ENCODE measurements around the gene POLK. TPM values are rescaled to one million over a fixed set of nuclear protein-coding genes. Genes with fewer than 3 reads are reported as not detected.
"Not testable (repeated sequence)": the region's sequence is repeated elsewhere in the genome, so short reads cannot be mapped to it uniquely, and the experiment has no call there.

POLK gene
- total RNA-seq, 4 donors from 2014 or later: 11.8 to 43.8 (median 27.2) TPM

GRCh38 chr5:75610201-75610600 lies 98.5 kb downstream of the POLK start:
- no peaks in the 10 kb centered on the region for H3K9me3 ChIP-seq
- H3K4me3 ChIP-seq: no peak overlapping the region
- H3K36me3 ChIP-seq: no peaks in the 10 kb centered on the region
- H3K4me1 ChIP-seq: peaks cover 20% of the 10 kb centered on the region
- H3K27me3 ChIP-seq: no peaks in the 10 kb centered on the region
- 89% methylated on average over 5 of the region's 5 CpGs for WGBS
- H3K27ac ChIP-seq: no peak overlapping the region
- no peak for TF ChIP-seq EP300 (IDR thresholded peaks at IDR 0.05)
- no peak for TF ChIP-seq CTCF (IDR thresholded peaks at IDR 0.05)
- no peak for TF ChIP-seq POLR2AphosphoS5 (IDR thresholded peaks at IDR 0.05)
- TF ChIP-seq POLR2A (IDR thresholded peaks at IDR 0.05): no peak
- no peak for DNase-seq (ENCODE audit: low spot score in 2 of 2)

- Histone ChIP-seq H3K4me3 (peak overlapping the region; percentile 75), H3K4me1 (peaks cover 20% of the 10 kb centered on the region)
- 25% methylated on average over 11 of the region's 11 CpGs for whole genome bisulfite sequencing
- not testable (repeated sequence) for H3K36me3 ChIP-seq; H3K27ac ChIP-seq; DNase-seq (ENCODE audit: low spot score in 2 of 2); H3K27me3 ChIP-seq; H3K9me3 ChIP-seq
Observed at GRCh38 chr5:75610859-75611310, 99.2 kb downstream of the POLK start.

GRCh38 chr5:75611311-75612225 lies 99.9 kb downstream of the POLK start, which contains the start of gene ANKDD1B:
TSS of gene ANKDD1B (plus strand) at chr5:75611453. CDS start at chr5:75611635, 182 bp downstream.
- Histone ChIP-seq H3K27me3 (no peaks in the 10 kb centered on the region), H3K27ac (peak within 1 kb of the TSS; percentile 68), H3K9me3 (no peaks in the 10 kb centered on the region), H3K4me3 (peak within 1 kb of the TSS; percentile 75), H3K36me3 (no peaks in the 10 kb centered on the region), H3K4me1 (peaks cover 23% of the 10 kb centered on the region)
- 5% methylated on average over 24 of the region's 52 CpGs for WGBS
- peak; percentile 63 to 83 for DNase-seq (ENCODE audit: low spot score in 2 of 2)
- TF ChIP-seq EP300 (IDR thresholded peaks at IDR 0.05) (no peak), POLR2A (IDR thresholded peaks at IDR 0.05) (no peak), POLR2AphosphoS5 (IDR thresholded peaks at IDR 0.05) (no peak), CTCF (IDR thresholded peaks at IDR 0.05) (no peak)

GRCh38 chr5:75612226-75612569 lies 100.5 kb downstream of the POLK start:
- Histone ChIP-seq H3K27ac (no peak overlapping the region), H3K9me3 (no peaks in the 10 kb centered on the region), H3K4me1 (peaks cover 27% of the 10 kb centered on the region), H3K36me3 (no peaks in the 10 kb centered on the region), H3K27me3 (no peaks in the 10 kb centered on the region), H3K4me3 (peak overlapping the region; percentile 75)
- DNase-seq (ENCODE audit: low spot score in 2 of 2): no peak
- TF ChIP-seq POLR2AphosphoS5 (IDR thresholded peaks at IDR 0.05): no peak
- no peak for TF ChIP-seq CTCF (IDR thresholded peaks at IDR 0.05)
- TF ChIP-seq EP300 (IDR thresholded peaks at IDR 0.05): no peak
- no peak for TF ChIP-seq POLR2A (IDR thresholded peaks at IDR 0.05)
- 14% methylated on average over 5 of the region's 12 CpGs for WGBS

GRCh38 chr5:75612901-75613300 lies 101.2 kb downstream of the POLK start:
- Histone ChIP-seq H3K4me1 (peaks cover 34% of the 10 kb centered on the region), H3K4me3 (no peak overlapping the region), H3K27me3 (no peaks in the 10 kb centered on the region), H3K9me3 (no peaks in the 10 kb centered on the region), H3K36me3 (no peaks in the 10 kb centered on the region), H3K27ac (no peak overlapping the region)
- DNase-seq (ENCODE audit: low spot score in 2 of 2): no peak
- TF ChIP-seq POLR2A (IDR thresholded peaks at IDR 0.05) (no peak), CTCF (IDR thresholded peaks at IDR 0.05) (no peak)
- WGBS: 81% methylated on average over 3 of the region's 3 CpGs

All from suprapubic skin (tissue), 4 donors.